ENCODE results near the gene SPON1. TPM values are rescaled to one million over a fixed set of nuclear protein-coding genes. Genes with fewer than 3 reads are reported as not detected.
"Not testable (repeated sequence)": the region's sequence is repeated elsewhere in the genome, so short reads cannot be mapped to it uniquely, and the experiment has no call there.

SPON1 gene
- total RNA-seq, 1 donor from 2014 or later: 60.2 TPM

DNA sequence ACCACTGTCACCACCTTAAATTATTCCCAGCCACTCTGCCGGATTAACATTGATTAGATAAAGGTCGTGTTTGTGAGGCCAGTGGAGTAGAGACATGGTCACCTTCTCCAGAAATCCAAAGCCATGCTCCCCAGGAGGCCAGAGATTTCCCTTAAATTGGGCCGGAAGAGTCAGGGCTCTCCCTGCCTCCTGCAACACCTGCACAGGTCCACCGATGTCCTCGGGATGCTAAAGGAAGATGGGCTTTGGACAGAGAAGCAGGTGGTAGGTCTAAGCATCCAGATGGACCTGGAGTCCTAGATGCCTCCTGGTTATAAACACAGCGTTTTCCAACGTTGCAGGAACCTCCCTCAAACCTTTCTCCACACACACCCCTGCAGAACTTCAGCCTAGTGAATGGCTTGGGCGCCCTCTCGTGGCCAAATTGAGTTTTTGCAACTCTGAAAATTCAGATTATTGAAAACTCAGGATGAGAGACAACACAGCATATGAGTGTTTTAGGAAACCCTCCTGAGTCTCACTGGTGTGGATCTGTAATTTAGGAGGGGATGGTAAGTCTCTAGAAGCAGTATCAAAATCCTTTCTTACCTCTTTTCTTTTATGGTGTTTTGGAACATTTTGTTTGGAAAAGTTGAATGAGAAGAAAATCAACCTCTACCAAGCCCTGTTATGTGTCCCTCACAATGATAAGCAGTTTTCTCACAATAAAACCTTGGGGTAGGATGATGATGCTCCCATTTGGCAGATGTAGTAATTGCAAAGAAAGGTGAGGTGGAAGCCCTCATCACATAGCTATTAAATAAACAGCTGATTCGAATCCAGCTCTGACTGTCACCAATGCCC, 286.8 kb downstream of the SPON1 start:
- DNase-seq: peak; percentile 49

DNA sequence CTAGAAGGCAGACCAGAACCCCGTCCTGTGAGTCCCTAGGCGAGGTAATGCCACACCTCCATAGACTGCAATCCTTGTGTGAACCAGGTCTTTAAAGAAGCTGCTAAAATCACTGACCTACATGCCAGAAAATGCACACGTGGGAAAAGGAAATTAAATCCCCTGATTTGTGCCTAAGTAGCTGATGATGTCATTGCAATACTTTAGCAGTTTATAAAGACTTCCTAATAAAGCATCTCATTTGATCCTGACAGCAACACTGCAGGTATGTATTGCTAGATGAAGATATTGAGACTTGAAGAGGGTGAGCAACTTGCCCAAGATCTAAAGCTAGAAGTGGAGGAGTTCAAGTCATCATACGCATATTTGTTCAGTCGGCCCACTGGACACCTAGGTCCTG, 289.2 kb downstream of the SPON1 start:
- no peak for DNase-seq

DNA sequence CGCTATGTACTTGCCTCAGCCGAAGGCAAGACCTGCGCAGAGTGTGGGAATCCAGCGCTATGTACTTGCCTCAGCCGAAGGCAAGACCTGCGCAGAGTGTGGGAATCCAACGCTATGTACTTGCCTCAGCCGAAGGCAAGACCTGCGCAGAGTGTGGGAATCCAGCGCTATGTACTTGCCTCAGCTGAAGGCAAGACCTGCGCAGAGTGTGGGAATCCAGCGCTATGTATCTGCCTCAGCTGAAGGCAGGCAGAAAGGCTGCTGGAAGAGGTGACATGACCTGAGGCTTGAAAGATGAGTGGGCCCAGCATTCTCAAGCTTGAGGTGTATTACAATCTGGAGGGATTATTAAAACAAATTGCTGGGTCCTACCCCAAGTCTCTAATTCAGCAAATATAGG, 290.0 kb downstream of the SPON1 start:
- DNase-seq: not testable (repeated sequence)

DNA sequence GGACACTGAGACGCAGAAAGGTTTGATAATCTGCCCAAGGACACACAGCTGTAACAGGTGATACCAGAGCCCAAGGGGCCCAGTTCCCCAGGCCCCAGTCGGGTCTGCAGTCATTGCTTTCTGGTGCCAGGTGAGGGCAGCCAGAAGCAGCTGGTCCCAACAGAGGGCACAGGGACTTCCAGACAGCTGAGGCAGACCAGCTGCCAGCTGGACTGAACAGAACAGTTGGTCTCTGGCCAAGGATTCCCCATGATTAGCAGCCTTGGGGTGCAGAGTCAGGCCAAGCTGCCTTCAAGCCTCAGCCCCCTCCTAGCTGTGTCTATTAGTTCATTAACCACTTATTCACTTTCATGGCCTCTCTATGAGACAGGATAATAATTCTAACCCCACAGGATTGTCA, 290.9 kb downstream of the SPON1 start:
- DNase-seq: no peak

DNA sequence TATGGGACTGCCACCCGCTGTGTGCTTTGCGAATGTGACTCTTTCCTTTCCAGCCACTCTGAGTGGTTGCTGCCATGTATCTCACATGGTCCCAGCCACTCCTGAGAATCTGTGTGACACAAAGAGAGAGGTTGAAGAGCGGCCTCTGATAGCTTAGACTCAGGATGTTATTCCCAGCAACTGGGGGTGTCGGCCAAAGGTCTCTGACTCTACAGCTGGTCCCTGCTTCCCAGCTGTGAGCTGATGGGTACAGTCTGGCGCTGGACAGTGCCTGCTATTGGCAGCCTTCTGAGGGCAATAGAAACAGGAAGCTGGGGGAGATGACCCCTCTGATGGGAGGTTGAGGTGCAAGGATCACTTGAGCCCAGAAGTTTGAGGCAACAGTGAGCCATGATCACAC, 291.3 kb downstream of the SPON1 start:
- DNase-seq: no peak

DNA sequence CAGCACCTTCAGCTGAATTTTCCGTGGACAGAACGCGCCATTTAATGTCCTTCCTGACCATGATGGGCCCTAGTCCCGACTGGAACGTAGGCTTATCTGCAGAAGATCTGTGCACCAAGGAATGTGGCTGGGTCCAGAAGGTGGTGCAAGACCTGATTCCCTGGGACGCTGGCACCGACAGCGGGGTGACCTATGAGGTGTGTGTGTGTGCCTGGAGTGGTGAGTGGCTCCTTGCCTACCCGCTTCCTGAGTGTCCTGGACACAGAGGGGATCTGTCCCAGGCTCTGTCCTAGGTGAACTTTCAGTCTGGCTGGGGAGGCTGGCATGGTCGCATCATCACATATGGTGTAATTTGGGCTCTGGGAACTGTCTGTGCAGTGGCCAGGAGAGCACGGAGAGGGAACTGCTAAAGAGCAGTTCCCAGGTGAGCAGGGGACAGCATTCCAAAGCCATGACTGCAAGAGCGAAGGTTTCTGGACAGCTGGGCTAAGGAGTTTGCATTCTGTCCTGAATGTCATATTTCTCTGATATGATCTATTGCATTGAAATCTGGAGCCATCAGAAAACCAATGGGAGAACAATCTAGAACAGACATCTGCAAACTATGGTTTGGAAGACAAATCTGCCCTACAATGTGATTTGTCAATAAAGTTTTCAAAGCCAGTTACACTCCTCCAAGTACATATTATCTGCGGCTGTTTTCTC, 292.2 kb downstream of the SPON1 start:
- no peak for DNase-seq

DNA sequence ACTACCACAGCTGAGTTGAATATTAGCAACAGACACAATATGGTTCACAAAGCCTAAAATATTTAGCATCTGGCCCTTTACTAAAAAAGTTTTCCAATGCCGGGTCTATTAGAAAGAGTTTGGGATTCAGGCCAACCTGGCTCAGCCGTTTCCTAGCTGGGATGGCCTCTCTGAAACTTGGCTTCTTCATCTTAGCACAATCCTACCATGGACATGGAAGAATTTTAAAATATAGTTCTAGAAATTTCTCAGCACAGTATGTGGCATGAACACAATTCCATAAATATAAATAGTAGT, 292.7 kb downstream of the SPON1 start:
- peak; percentile 41 for DNase-seq

DNA sequence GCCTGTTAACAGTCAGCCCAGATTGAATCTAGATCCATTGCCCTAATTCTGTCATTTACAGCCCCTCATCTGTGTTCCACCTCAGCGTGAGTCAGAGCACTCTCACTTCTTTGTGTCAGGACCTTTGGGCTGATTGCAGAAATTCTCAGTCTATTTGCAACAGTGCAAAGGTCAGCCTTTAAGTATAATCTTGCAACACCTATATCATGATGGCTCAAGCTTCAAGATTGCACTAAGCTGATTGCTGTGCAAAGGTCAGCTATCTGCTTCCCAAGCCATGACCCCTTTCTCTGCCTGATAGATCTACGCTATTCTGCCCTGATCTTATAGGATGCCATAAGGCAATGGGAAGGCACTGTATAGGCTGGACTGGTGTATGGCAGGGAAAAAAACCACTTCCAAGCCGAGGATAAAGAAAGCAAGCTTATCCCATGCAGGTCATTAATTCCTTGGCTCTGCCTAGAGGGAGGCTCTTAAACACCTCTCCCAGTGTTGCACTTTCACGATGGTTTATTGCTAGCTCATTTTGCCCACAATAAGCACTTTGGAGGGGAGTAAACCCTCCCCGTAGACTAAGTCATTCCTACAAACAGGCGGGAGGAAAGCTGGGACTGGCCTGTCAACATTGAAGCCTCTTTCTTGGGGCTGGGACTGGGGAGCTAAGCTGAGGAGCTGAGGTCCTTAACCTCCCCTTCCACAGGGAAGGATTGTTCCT, 295.9 kb downstream of the SPON1 start:
- no peak for DNase-seq

DNA sequence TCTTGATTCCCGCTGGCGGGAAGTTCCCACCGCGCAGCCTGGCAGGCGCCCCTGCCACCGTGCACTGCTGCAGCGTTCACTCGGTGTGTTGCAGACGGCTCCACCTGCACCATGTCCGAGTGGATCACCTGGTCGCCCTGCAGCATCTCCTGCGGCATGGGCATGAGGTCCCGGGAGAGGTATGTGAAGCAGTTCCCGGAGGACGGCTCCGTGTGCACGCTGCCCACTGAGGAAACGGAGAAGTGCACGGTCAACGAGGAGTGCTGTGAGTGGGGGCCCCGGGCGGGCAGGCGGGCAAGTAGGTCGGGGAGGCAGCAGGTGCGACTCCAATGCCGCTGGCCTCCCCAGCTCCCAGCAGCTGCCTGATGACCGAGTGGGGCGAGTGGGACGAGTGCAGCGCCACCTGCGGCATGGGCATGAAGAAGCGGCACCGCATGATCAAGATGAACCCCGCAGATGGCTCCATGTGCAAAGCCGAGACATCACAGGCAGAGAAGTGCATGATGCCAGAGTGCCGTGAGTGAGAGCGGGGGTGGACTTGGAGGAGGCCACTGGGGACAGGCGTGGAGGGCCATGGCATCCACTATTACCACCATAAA, 296.8 kb downstream of the SPON1 start:
- DNase-seq: no peak

DNA sequence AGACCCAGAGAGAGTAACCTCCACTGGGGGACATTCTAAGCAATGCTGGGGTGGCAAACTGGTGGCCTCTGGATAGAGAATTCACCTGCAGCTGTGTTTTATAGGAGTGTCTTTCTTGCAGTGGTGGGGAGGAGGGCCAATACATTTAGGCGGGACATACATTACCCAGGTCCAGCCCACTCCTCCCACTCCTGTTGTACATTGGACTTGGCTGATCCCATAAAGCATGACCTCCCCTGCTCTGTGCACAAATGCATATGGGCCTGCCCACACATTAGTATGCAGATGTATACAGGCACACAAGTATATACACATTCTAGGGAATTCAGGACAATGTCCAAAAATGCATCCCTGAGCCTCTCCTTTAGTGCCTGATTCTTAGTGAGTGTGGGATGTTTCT, 297.4 kb downstream of the SPON1 start:
- no peak for DNase-seq

DNA sequence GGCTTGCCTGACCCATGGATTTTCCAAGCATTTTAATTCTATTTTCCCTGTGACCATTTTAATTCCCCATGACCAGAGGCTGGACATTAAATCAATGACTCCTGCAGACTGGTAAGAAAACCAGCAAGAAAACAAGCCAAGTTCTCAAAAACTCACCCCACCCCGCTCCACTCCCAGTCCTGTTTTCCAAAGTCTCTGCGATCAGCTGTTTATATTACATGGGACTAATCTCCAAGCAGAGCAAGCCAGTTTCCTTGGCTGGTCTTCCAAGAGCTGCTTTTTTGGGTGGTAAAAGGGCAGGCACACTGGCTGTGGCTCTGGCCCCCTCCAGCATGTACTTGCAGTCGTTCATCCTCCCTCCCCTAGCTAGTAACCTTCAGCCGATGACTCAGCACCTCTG, 298.5 kb downstream of the SPON1 start:
- no peak for DNase-seq

DNA sequence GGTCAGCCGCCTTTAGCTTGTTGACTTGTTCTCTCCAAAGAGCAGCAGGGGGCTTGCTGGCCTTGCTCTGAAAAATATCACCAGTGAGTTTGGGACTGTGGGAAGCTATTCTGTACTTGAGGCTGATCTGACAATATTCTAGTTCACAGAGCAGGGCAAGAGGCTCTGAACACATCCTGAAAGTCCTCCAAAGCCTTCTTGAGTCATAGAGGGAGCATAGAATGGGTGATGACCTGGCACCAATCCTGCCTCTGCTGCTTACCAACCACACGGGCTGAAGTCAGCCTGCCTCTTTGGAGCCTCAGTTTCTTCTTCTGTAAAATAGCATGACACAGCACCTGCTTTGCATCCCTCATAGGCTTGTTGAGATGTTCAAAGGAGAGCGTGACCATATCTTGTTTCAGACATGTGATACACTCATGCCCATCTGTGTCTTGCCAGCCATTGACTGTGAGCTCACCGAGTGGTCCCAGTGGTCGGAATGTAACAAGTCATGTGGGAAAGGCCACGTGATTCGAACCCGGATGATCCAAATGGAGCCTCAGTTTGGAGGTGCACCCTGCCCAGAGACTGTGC, 299.8 kb downstream of the SPON1 start:
- no peak for DNase-seq

DNA sequence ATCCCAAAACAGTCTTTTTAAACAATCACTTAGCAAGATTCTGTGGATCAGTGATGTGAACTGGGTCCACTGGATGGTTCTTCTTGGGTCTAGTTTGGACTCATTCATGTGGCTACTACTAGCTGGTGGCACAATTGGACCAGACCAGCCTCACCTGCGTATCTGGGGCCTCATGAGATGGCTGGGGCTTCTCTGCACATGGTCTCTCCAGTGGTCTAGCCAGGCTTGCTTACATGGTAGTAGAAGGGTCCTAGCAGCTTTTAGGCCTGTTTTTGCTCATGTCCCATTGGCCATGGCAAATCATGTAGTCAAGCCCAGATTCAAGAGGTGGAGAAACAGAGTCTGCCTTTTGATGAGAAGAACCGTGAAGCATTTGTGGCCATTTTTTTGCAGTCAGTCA, 302.4 kb downstream of the SPON1 start:
- DNase-seq: no peak

DNA sequence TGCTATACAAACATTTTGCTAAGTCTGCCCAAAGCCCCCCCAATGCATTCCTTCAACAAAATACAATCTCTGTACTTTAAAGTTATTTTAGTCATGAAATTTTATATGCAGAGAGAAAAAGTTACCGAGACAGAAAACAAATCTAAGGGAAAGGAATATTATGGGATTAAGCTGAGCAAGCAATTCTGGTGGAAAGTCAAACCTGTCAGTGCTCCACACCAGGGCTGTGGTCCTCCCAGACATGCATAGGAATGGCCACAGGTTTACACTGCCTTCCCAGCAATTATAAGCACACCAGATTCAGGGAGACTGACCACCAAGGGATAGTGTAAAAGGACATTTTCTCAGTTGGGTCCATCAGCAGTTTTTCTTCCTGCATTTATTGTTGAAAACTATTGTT, 304.1 kb downstream of the SPON1 start:
- no peak for DNase-seq

DNA sequence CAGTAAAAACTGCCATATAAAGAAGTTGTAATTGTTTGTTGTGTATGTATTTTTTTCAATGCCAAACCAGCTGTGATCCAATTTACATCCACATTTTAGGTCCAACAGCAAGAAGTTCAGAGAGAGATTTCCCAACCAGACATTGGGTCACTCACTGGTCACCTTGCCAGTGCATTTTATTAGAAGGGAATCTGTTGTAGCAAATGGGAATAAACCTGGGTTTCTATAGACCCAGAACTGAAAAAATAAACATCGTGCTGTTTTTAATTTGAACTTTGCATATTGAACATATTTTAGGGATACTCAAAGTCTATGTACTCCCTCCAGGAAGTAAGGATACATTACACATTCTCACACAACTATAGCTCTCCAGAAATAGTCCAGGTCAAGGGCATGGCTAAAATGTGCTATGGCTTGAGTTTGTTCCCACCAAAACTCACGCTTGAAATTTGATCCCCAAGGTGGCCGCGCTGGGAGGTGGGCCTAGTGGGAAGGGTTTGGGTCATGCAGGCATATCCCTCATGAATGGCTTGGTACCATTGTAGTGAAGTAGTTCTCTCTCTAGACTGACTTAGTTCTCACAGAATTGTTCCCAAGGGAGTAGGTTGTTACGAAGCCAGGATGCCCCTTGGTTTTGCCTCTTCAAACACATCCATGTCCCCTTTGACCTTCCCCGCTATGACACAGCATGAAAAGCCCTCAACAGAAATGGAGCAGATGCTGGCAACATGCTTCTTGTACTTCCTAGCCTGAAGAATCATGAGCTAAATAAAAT, 305.5 kb downstream of the SPON1 start:
- peak; percentile 15 for DNase-seq

DNA sequence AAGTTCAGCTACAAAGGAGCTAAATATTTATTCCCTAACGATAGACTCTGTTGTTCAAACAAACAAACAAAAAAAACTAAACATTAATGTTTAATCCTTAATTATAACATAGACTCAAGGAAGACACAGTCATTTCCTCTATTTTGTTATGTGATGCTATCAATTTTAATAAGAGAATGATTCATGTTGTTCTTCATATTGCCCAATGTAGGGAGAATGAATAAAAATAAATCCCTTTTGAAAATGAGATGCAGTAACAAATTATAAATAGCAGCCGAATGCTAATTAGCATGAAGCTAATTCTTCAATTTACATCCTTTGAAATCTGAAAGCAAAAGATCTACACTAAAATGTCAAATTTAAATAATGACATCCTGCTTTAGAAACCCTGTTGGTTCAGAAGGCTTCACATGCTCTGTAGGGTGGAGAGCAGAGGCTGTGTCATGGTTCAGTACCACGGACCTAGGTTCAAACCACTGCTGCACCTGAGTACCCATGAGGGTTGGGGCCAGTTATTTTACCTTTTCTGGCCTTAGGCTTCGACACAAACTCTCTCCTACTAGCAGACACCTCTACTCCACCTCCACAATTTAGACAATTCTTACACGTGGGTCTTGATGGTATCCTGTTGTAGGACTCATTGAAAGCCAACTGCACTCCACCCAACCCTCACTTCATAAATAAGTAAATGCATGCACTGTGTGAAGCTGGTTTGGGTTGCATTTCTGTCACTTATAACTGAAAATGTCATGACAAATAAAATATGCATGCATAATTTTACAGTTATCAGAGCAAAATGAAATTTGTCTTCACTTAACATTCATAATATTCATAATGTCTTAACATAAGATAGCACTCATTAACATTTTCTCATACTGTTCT, 307.4 kb downstream of the SPON1 start:
- no peak for DNase-seq

DNA sequence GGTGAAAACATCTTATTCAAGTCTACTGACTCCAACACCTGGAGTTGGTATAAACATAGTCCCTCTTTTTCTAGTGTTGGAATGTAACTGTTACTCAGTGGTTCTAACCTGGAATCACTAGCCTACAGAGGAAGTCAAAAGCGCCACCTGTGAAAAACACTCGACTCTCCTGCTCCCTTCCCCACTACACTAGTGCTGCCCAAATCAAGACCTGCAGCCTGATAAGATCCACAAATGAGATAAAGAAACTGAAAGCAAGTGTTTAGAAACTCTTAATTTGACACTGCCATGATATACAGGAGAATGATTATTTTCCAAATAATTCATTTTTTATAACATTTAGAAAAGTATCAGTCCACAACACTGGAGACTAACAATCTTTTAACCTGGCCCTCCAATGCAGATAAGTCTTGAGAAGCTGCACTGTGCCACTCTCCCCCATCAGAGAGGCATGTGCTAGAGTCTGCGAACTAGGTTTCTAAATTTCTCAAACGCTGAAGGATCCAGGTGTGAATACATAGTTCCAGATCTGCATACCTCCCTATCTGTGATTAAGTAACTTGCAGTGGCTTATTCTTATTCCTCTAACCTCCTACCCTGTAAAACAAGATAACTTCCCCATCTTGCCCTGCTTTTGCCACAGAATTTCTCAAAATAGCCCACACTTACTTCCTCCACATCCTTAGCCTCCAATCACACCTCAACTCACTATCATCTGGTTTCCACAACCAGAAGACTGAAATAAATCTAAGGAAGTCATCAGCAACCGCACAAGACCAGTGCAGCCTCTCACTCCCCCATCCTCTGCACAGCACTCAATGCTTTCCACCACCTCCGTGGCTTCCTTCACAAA, 308.4 kb downstream of the SPON1 start:
- no peak for DNase-seq

DNA sequence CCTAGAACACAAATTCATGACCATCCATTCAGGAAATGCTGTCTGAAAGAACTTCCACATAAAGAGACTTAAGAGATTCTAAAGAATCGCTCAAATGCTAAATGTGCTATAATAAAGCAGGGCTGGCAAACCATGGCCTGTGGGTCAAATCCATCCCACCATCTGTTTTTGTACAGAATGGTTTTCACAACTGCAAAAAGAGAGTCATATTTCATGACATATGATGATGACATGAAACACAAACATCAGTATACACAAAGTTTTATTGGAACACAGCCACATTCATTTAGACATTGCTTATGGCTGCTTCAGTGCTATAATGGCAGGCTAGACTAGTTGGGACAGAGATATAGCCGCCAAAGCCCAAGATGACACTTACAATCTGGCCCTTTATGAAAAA, 311.4 kb downstream of the SPON1 start:
- no peak for DNase-seq

DNA sequence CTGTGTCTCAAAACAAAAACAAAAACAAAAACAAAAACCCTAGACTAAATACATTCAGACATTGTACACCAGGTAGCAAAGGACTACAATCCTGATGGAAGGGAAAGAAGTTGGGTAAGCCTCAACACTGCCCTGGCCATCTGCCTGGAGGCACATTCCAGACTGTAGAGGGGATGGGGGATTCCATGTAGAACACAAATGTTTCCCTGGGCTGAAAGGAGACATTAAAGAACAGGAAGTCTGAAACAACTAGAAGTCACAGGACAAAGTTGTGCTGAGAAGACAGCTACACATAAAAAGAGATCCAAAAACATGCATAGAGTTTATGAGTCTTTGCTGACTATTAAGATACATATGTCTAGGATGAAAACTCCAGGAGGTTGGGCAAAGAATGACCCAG, 312.6 kb downstream of the SPON1 start:
- no peak for DNase-seq

DNA sequence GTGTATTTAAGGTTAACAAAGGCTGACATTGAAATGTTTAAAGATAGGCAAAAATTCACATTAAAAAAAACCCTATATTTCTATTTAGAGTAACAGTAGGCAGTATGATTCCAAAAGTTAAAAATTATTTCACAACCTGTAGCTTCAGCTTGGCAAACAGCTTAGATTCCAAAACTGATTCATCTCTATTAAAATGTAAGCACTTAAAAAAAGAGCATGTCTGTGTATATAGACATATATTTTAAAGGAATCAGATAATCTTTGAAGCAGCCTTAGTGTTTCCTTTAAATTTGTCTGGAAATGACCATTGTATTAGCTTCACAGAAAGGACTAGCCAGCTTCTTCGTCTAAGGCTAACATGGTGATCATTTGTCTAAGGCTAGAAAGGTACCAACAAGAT, 316.3 kb downstream of the SPON1 start:
- DNase-seq: not testable (repeated sequence)
